ENCODE measurements around the gene OR4F6.
"Not testable (repeated sequence)": the region's sequence is repeated elsewhere in the genome, so short reads cannot be mapped to it uniquely, and the experiment has no call there.

GRCh38 chr15:101764669-101765339 is 38.5 kb upstream of the OR4F6 start:
- TF ChIP-seq YY1 (IDR thresholded peaks at IDR 0.05; ENCODE audit: insufficient read depth, insufficient read length); ZNF274 (IDR thresholded peaks at IDR 0.05; ENCODE audit: low read depth, low read length); SUZ12 (IDR thresholded peaks at IDR 0.05; ENCODE audit: extremely low read depth, insufficient read depth, insufficient read length): not testable (repeated sequence)

Measured in NT2/D1 (cell line).